ENCODE data around the gene QKI. TPM values are rescaled to one million over a fixed set of nuclear protein-coding genes. Genes with fewer than 3 reads are reported as not detected.
A peak's percentile ranks its signal among the peaks of the same experiment; 100 is the strongest.

QKI gene
- total and polyA plus RNA-seq, 8 donors = 136 to 195 (median 158) TPM

GRCh38 chr6:163522033-163522432, 107.5 kb downstream of the QKI start:
- no peak overlapping the region for H3K27ac ChIP-seq
- no peaks in the 10 kb centered on the region for H3K9me3 ChIP-seq
- H3K4me1 ChIP-seq = peaks cover 21 to 49% of the 10 kb centered on the region in 2 donors
- TF ChIP-seq CTCF (IDR thresholded peaks at IDR 0.05) = no peak
- intact Hi-C loops (cut with DNase I) = no loop called here
- peaks cover 0 to 3% of the 10 kb centered on the region in 2 donors for H3K36me3 ChIP-seq
- no peaks in the 10 kb centered on the region for H3K27me3 ChIP-seq
- H3K4me3 ChIP-seq = no peak overlapping the region
- ATAC-seq (no peak), DNase-seq (no peak)

- H3K36me3 ChIP-seq = peaks cover 0 to 3% of the 10 kb centered on the region in 2 donors
- DNase-seq (no peak), ATAC-seq (no peak)
- H3K4me1 ChIP-seq = peaks cover 22 to 53% of the 10 kb centered on the region in 2 donors
- H3K4me3 ChIP-seq = no peak overlapping the region
- intact Hi-C loops (cut with DNase I) = no loop called here
- no peak overlapping the region for H3K27ac ChIP-seq
- TF ChIP-seq CTCF (IDR thresholded peaks at IDR 0.05) = no peak
- H3K9me3 ChIP-seq = no peaks in the 10 kb centered on the region
- no peaks in the 10 kb centered on the region for H3K27me3 ChIP-seq
These were observed 111.4 kb downstream of the QKI start for GRCh38 chr6:163525926-163526325.

- Histone ChIP-seq H3K4me3 (no peak overlapping the region), H3K4me1 (peaks cover 22 to 56% of the 10 kb centered on the region in 2 donors), H3K36me3 (peaks cover 0 to 3% of the 10 kb centered on the region in 2 donors), H3K27me3 (no peaks in the 10 kb centered on the region), H3K27ac (no peak overlapping the region), H3K9me3 (no peaks in the 10 kb centered on the region)
- ATAC-seq = no peak
- no peak for TF ChIP-seq CTCF (IDR thresholded peaks at IDR 0.05)
- no peak for DNase-seq
- intact Hi-C loops (cut with DNase I) = no loop called here
These were observed 111.8 kb downstream of the QKI start for GRCh38 chr6:163526346-163526745.

GRCh38 chr6:163527291-163527690, 112.8 kb downstream of the QKI start:
- H3K36me3 ChIP-seq = peaks cover 0 to 3% of the 10 kb centered on the region in 2 donors
- H3K9me3 ChIP-seq = no peaks in the 10 kb centered on the region
- H3K27ac ChIP-seq = no peak overlapping the region
- intact Hi-C loops (cut with DNase I) = no loop called here
- H3K4me1 ChIP-seq = peaks cover 22 to 56% of the 10 kb centered on the region in 2 donors
- no peak overlapping the region for H3K4me3 ChIP-seq
- DNase-seq (no peak), ATAC-seq (no peak)
- no peak for TF ChIP-seq CTCF (IDR thresholded peaks at IDR 0.05)
- no peaks in the 10 kb centered on the region for H3K27me3 ChIP-seq

GRCh38 chr6:163529605-163530004, 115.1 kb downstream of the QKI start:
- no peaks in the 10 kb centered on the region for H3K9me3 ChIP-seq
- intact Hi-C loops (cut with DNase I) = no loop called here
- H3K27ac ChIP-seq = no peak overlapping the region
- H3K27me3 ChIP-seq = no peaks in the 10 kb centered on the region
- H3K4me3 ChIP-seq = no peak overlapping the region
- H3K36me3 ChIP-seq = peaks cover 0 to 3% of the 10 kb centered on the region in 2 donors
- ATAC-seq (peak; percentile 47), DNase-seq (no peak)
- no peak for TF ChIP-seq CTCF (IDR thresholded peaks at IDR 0.05)
- peaks cover 27 to 75% of the 10 kb centered on the region in 2 donors for H3K4me1 ChIP-seq
